Kidney (tissue), 14 donors: Measurements from ENCODE around the gene KRT13. TPM values are rescaled to one million over a fixed set of nuclear protein-coding genes. Genes with fewer than 3 reads are reported as not detected.
A peak's percentile ranks its signal among the peaks of the same experiment; 100 is the strongest.

Experiments used
- DNase-seq, 5 donors: peaks; one replicate each; pipeline ENCODE4 v3.0.0-alpha.2; 2013 to 2020
- FAIRE-seq: peaks from 2 replicates; lab custom pipeline; 2012; peaks lifted over from hg19 to GRCh38; lab: Jason Lieb, UNC
- H3K27ac ChIP-seq, 2 donors: one replicate each; pipeline ENCODE4 v1.7.0; 2013; ENCODE audit warnings: low read depth in 2 of 2, low read length in 2 of 2, inconsistent platforms in 1 of 2
- H3K27me3 ChIP-seq: one replicate; pipeline ENCODE4 v1.7.1; 2013; ENCODE audit warnings: low read length, inconsistent platforms; ENCODE audit not compliant: control insufficient read depth, insufficient read depth
- H3K36me3 ChIP-seq, 3 donors: one replicate each; pipeline versions ENCODE4 v1.7.0 to v1.7.1; 2013; ENCODE audit warnings: low read length in 3 of 3, control low read depth in 1 of 3, inconsistent platforms in 1 of 3; ENCODE audit not compliant: insufficient read depth in 3 of 3, control insufficient read depth in 2 of 3
- H3K4me1 ChIP-seq, 3 donors: one replicate each; pipeline versions ENCODE4 v1.7.0 to v1.7.1; 2013; ENCODE audit warnings: low read length in 3 of 3, inconsistent platforms in 1 of 3, low read depth in 1 of 3; ENCODE audit not compliant: control insufficient read depth in 2 of 3, insufficient read depth in 2 of 3
- H3K4me3 ChIP-seq, 3 donors: one replicate each; pipeline versions ENCODE4 v1.7.0 to v1.8.1; 2013; ENCODE audit warnings: low read length in 3 of 3, control low read depth in 1 of 3, inconsistent platforms in 1 of 3
- H3K9ac ChIP-seq, 3 donors: one replicate each; pipeline versions ENCODE4 v1.7.0 to v1.7.1; 2013; ENCODE audit warnings: low read length in 3 of 3, control low read depth in 1 of 3, inconsistent platforms in 1 of 3
- H3K9me3 ChIP-seq, 3 donors: one replicate each; pipeline versions ENCODE4 v1.7.0 to v1.7.1; 2013; ENCODE audit warnings: low read length in 3 of 3, control low read depth in 1 of 3, inconsistent platforms in 1 of 3; ENCODE audit not compliant: control insufficient read depth in 2 of 3, insufficient read depth in 1 of 3
- intact Hi-C: fragments of 100-400 bp; cut with DNase I; formaldehyde crosslinking; loops from one replicate; pipeline ENCODE4 v1.11.1; 2022
- polyA plus RNA-seq: library from polyadenylated mRNA; stranded (reverse); fragments of 350-450 nt; fragmentation: Illumina TruSeq; extraction: RNeasy Lipid Tissue Mini Kit (QIAGEN cat#74804); gene quantifications from one replicate; pipeline ENCODE4 v1.2.3, GENCODE V29; 2014; ENCODE audit warnings: low read depth, low replicate concordance; ENCODE audit not compliant: insufficient read depth
- total RNA-seq: library from RNA; stranded (reverse); fragmentation: NEBNext Ultra II Directional; extraction: Animal tissue kit (Norgen Biotek cat#: 25700); gene quantifications from one replicate; pipeline ENCODE4 v1.2.1, GENCODE V29; 2021
- TF ChIP-seq, protein P1 (sequence below): IDR thresholded peaks from 3 replicates; pipeline ENCODE4 v1.5.1; 2012; ENCODE audit warnings: mild to moderate bottlenecking, moderate library complexity, borderline replicate concordance; ENCODE audit not compliant: insufficient read depth; ENCODE audit errors: extremely low read depth
- donor health status: control.
- donor health status: control.
- donor health status: control.
- donor health status: control.
- donor health status: control.
- donor health status: DM: yes; HTN: yes; CAD: no.
- donor health status: Normal renal cell carcinoma (clear cell type).

The KRT13 gene
- total and polyA plus RNA-seq, 2 donors from 2014 or later: not detected

DNA sequence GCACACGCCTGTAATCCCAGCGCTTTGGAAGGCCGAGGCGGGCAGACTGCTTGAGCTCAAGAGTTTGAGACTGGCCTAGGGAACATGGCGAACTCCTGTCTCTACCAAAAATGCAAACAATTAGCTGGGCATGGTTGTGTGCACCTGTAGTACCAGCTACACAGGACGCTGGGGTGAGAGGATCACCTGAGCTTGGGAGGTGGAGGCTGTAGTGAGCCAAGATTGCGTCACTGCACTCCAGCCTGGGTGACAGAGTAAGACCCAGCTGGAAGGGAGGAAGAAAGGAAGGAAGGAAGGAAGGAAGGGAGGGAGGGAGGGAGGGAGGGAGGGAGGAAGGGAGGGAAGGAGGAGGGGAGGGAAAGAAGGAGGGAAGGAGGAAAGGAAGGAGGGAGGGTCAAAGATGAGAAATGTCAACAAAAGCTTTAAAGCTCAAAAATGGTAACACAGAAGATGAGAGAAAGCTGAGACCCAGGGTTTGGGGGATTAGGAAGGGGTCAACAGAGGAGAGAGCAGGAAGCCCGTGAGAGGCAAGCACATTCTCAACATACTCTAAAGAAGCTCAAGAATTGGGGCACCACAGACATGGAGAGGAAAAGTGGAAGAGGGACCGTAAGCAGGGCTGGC lies 27.6 kb upstream of the KRT13 start:
- peaks cover 0 to 7% (median 0%) of the 10 kb centered on the region in 3 donors for H3K4me1 ChIP-seq
- no peaks in the 10 kb centered on the region for H3K9me3 ChIP-seq
- H3K36me3 ChIP-seq: no peaks in the 10 kb centered on the region
- no peak overlapping the region for H3K4me3 ChIP-seq
- TF ChIP-seq, protein P1, sequence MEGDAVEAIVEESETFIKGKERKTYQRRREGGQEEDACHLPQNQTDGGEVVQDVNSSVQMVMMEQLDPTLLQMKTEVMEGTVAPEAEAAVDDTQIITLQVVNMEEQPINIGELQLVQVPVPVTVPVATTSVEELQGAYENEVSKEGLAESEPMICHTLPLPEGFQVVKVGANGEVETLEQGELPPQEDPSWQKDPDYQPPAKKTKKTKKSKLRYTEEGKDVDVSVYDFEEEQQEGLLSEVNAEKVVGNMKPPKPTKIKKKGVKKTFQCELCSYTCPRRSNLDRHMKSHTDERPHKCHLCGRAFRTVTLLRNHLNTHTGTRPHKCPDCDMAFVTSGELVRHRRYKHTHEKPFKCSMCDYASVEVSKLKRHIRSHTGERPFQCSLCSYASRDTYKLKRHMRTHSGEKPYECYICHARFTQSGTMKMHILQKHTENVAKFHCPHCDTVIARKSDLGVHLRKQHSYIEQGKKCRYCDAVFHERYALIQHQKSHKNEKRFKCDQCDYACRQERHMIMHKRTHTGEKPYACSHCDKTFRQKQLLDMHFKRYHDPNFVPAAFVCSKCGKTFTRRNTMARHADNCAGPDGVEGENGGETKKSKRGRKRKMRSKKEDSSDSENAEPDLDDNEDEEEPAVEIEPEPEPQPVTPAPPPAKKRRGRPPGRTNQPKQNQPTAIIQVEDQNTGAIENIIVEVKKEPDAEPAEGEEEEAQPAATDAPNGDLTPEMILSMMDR: no peak
- no peaks in the 10 kb centered on the region for H3K27me3 ChIP-seq
- peak in 1 of 5 donors; percentile 42 for DNase-seq
- H3K27ac ChIP-seq: no peak overlapping the region
- H3K9ac ChIP-seq: no peak overlapping the region
- no peak for FAIRE-seq
- intact Hi-C loops: no loop called here

DNA sequence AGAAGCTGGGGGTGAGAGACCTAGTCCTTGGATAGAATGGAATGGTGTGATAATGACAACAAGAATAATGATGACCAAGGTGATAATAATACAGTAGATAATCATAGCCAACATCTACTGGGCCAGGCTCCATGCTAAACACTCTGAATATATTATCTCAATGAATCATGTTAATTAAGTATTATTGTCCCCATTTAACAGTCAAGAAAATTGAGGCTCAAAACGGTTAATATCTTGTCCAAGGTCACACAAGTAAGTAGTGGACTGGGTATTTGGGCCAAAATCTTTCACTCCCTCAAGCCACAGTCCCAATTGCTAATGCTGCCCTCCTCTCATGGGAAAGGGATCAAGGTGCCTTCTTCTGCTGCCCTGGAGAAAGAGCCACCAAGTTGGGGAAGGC lies 26.6 kb upstream of the KRT13 start:
- no peaks in the 10 kb centered on the region for H3K9me3 ChIP-seq
- H3K27ac ChIP-seq: peak overlapping the region in 1 of 2 donors; percentile 32
- H3K4me1 ChIP-seq: peaks cover 0 to 7% (median 0%) of the 10 kb centered on the region in 3 donors
- DNase-seq (no peak), FAIRE-seq (no peak)
- TF ChIP-seq, protein P1: no peak
- H3K27me3 ChIP-seq: no peaks in the 10 kb centered on the region
- no peaks in the 10 kb centered on the region for H3K36me3 ChIP-seq
- H3K4me3 ChIP-seq: no peak overlapping the region
- intact Hi-C loops: no loop called here
- H3K9ac ChIP-seq: no peak overlapping the region

DNA sequence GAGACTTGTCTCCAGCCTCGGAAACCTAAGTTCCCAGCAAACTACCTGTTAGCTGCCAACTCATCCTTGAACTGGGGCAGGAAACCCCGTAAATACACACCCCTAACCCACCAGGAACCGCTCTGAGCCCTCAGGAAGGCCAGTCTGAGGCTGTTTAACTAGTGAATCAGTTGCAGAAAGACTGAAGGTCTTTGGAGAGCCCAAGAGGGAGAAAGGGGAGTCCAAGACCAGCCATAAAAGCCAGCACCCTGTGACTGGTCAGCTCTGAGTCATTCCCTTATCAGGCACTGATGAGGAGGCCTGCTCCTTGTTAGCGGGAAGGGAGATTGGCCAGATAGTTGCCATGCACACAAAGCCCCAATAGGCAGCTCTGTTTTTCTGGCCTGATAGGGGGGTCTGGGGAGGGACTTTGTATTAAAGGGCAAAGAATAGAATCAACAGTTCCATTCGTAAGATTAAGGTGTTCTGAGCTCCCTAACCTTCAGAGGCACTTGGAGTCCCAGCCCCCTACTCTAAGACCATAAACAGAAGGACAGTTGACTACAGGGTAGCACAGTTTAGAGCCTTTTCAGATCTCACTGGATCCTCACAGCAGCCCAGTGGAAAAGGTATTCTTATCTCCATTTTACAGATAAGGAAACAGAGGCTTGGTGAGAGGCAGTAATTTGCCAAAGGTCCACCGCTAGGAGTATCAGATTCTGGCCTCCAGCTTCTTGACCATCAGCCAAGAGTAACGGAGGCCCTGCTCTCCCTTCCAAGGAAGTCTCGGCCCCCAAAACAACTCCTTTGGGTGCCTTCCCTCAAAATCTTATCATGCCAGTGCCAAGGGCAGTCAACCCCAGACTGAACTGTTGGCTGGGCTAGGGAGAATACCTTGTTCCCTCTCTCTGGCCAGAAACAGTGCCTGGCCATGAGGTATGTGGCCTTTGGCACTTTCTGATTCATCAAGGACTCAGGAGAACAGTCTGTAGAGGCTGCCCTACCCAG lies 24.9 kb upstream of the KRT13 start:
- Histone ChIP-seq H3K9ac (no peak overlapping the region), H3K27me3 (no peaks in the 10 kb centered on the region), H3K27ac (peak overlapping the region; percentile 56 to 58), H3K36me3 (no peaks in the 10 kb centered on the region), H3K4me3 (no peak overlapping the region), H3K9me3 (no peaks in the 10 kb centered on the region), H3K4me1 (peaks cover 0 to 7% (median 0%) of the 10 kb centered on the region in 3 donors)
- no peak for FAIRE-seq
- TF ChIP-seq, protein P1: no peak
- intact Hi-C loops: no loop called here
- peak in 4 of 5 donors; percentile 26 to 61 (median 54) for DNase-seq
